Daoy (cell line): Measurements from ENCODE around the gene CMPK2. TPM values are rescaled to one million over a fixed set of nuclear protein-coding genes. Genes with fewer than 3 reads are reported as not detected.

Experiments
- DNase-seq: peaks from one replicate; pipeline ENCODE4 v3.0.0-alpha.2; 2015; ENCODE audit warnings: low read depth
- total RNA-seq: library from RNA; depleted of rRNA; stranded (reverse); fragments of >200 nt; shearing (Covaris generic); gene quantifications from 2 replicates; pipeline ENCODE4 v1.2.3, GENCODE V29; 2014; rRNA removed

The CMPK2 gene
- total RNA-seq, 1 experiment from 2014 or later, result 4.3 TPM

DNA sequence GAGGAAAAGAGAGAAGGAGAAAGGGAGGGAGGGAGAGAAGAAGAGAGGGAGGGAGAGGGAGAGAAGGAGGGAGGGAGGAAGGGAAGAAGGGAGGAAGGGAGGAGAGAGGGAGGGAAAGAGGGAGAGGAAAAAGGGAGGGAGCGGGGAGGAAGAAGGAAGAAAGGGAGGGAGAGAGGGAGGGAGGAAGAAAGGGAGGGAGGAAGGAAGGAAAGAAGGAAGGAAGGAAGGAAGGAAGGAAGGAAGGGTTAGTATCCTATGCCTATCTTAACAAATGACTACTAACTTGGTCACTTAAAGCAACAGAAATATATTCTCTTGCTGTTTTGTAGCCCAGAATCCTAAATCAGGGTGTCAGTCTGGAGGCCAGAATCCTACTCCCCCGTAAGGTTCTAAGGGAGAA, 52.1 kb downstream of the CMPK2 start:
- DNase-seq, result no peak

DNA sequence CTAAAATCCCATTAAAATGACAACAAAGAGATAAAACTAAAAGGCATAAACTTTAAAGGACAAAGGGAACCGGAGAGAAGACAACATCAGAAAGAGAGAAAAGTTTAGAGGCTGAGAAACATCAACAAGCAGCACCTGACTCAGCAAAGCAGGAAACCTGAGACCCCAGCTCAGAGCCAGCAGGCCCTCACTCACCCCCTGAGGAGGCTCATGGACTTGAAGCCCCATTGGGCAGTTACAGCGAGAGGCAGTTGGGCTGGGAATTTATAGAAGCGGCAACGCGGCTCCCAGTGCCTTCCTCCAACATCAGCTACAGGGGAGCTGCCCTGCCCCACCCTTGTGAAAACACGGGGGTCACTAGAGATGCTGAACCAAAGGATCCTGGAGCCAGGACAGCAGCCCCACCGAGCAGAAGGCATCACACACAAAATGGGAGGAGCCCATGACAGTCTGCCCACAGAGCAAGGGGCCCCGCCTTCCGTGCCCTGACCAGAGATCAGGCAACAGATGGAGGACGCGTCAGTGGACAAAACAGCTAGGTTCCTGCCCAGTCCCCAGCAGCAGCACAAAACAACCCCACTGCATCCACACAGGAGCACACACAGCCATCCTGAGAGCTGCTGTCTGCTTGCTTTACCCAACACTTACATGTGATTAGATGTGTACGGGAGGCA, 52.7 kb downstream of the CMPK2 start:
- DNase-seq, result no peak

DNA sequence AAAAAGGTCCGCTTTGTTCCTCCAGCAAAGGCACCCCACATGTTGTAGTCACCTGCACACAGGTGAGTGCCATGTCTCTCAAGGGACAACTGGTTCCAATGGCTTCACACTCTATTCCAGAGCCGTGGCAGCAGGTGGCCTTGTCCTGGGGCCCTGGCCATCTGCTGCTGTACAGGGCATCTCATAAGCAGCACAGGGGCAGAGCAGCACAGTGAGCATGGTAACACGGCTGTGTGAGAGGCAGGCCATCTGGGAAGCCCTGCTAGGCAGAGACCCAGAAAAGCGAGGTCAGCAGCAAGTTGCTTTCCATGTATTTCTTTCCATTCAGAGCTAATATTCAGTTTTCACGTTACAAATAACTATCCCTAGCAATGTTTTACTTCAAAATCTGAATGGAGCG, 54.7 kb downstream of the CMPK2 start:
- no peak for DNase-seq

DNA sequence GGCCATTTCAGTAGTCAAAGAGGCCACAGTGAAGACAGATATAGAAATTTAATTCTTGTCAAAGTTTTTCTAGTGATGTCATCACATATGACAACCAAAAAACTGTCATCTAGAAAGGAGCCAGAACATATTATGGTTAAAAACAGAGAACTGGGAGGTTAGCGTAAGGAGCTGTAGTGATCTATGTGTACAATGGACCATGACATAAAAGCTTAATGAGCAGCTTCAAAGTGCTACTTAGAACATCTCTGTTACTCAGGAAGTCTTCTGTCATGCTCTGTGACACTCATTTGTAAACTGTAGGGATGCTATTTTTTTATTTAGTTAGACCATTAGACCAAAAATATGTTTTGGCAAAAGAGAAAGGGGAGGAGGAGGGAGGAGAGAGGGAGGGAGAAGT, 57.3 kb downstream of the CMPK2 start:
- no peak for DNase-seq

DNA sequence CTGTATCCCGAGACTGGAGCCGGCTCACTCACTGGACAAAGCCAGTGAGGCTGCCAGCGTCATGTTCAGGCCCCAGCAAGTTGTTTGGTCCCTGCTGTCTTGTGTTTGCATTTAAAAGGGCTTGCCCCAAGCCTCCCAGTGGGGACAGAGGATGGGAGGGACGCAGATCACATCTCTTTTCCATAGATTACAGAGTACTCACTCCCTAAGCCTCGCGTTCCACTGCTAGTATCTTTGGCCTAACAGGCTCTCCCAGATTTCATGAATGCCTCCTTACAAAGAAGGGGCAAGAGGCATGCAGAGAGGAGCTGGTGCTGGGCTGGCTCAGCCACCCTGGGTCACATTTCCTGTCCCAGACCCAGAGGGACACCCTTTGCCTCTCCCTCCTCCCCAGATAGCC, 59.1 kb downstream of the CMPK2 start:
- DNase-seq, result no peak

DNA sequence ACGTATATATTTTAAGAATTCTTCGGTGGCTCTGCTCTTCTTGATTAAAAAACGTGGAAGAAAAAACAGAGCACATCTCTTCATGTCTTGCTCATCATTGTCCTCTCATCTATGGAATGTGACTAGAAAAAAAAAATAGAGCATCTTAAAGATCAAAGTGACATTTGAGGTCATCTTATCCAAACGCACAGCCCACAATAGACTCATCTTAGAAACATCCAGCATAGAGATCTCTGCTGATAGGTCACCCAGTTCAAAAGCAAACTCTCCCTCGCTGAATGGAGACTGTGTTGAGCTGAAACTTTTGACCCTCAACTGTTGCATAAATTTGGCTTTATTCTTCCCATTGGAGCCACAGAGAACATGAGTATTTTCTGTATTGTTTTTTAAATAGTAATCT, 65.2 kb downstream of the CMPK2 start:
- DNase-seq, result no peak

Other genes starting within 250 kb of the CMPK2 start
- gene RSAD2, start 11.9 kb upstream of the CMPK2 start, total RNA-seq, result 3.0 and 5.8 TPM in 2 replicates
- gene RNF144A, start 51.5 kb upstream of the CMPK2 start, total RNA-seq, result 10.3 and 17.1 TPM in 2 replicates